ENCODE measurements around the gene P2RX2.

P2RX2 gene

GRCh38 chr12:132638541-132639408 lies 20.2 kb downstream of the P2RX2 start:
- no peak for DNase-seq

- DNase-seq, result no peak
These were observed 21.5 kb downstream of the P2RX2 start for GRCh38 chr12:132639956-132640520.

- no peak for DNase-seq
These were observed 22.4 kb downstream of the P2RX2 start for GRCh38 chr12:132640936-132641335.

- no peak for DNase-seq
These were observed 23.5 kb downstream of the P2RX2 start for GRCh38 chr12:132641811-132642650.

GRCh38 chr12:132642846-132643835 lies 24.6 kb downstream of the P2RX2 start:
- DNase-seq, result no peak

GRCh38 chr12:132646850-132647249 lies 28.3 kb downstream of the P2RX2 start:
- no peak for DNase-seq

GRCh38 chr12:132647858-132648257 lies 29.3 kb downstream of the P2RX2 start:
- no peak for DNase-seq

GRCh38 chr12:132648616-132649225 lies 30.1 kb downstream of the P2RX2 start:
- no peak for DNase-seq

- DNase-seq, result no peak
These were observed 30.8 kb downstream of the P2RX2 start for GRCh38 chr12:132649226-132649945.

GRCh38 chr12:132651444-132652100 lies 33.0 kb downstream of the P2RX2 start:
- DNase-seq, result no peak

GRCh38 chr12:132653567-132654290 lies 35.2 kb downstream of the P2RX2 start:
- DNase-seq, result no peak

GRCh38 chr12:132657004-132657727 lies 38.6 kb downstream of the P2RX2 start:
- no peak for DNase-seq

GRCh38 chr12:132658149-132658894 lies 39.7 kb downstream of the P2RX2 start:
- no peak for DNase-seq

GRCh38 chr12:132659146-132659545 lies 40.6 kb downstream of the P2RX2 start:
- DNase-seq, result no peak

GRCh38 chr12:132660052-132660451 lies 41.5 kb downstream of the P2RX2 start:
- DNase-seq, result no peak

- no peak for DNase-seq
These were observed 42.4 kb downstream of the P2RX2 start for GRCh38 chr12:132660996-132661395.

GRCh38 chr12:132661972-132662371 lies 43.4 kb downstream of the P2RX2 start:
- DNase-seq, result no peak
